MM.1S (cell line): ENCODE data around the gene TMEM259.

Experiments used
- DNase-seq: peaks from one replicate; pipeline ENCODE4 v3.0.0-alpha.2; 2015
- H2AFZ ChIP-seq: fragments of 300-600 bp; sonication (generic); 2 replicates; pipeline ENCODE4 v1.6.0; 2016; ENCODE audit warnings: antibody characterized with exemption, low read length
- H3F3A ChIP-seq: fragments of 300-600 bp; sonication (generic); 2 replicates; pipeline ENCODE4 v1.6.1; 2016; ENCODE audit warnings: mild to moderate bottlenecking, antibody characterized with exemption, low read length, moderate library complexity, mixed read lengths; ENCODE audit not compliant: insufficient read depth
- H3K27ac ChIP-seq: fragments of 300-600 bp; sonication (generic); 2 replicates; pipeline ENCODE4 v1.5.1; 2016; ENCODE audit warnings: mild to moderate bottlenecking, low read length
- H3K27me3 ChIP-seq: fragments of 300-600 bp; sonication (generic); replicated peaks from 2 replicates; pipeline ENCODE4 v1.6.0; 2016; ENCODE audit warnings: low read length; ENCODE audit not compliant: insufficient read depth
- H3K36me3 ChIP-seq: fragments of 300-600 bp; sonication (generic); replicated peaks from 2 replicates; pipeline ENCODE4 v1.6.1; 2016; ENCODE audit warnings: mild to moderate bottlenecking, low read length, mixed read lengths; ENCODE audit not compliant: insufficient read depth
- H3K4me1 ChIP-seq: fragments of 300-600 bp; sonication (generic); 2 replicates; pipeline ENCODE4 v1.6.1; 2016; ENCODE audit warnings: low read length, mixed read lengths
- H3K4me2 ChIP-seq: fragments of 300-600 bp; sonication (generic); 2 replicates; pipeline ENCODE4 v1.6.0; 2016; ENCODE audit warnings: low read depth, low read length
- H3K4me3 ChIP-seq: fragments of 300-600 bp; sonication (generic); 2 replicates; pipeline ENCODE4 v1.5.1; 2016; ENCODE audit warnings: low read length, mixed read lengths
- H3K79me2 ChIP-seq: fragments of 300-600 bp; sonication (generic); 2 replicates; pipeline ENCODE4 v1.6.1; 2016; ENCODE audit warnings: mixed run types, low read length, mixed read lengths
- H3K9ac ChIP-seq: fragments of 300-600 bp; sonication (generic); 2 replicates; pipeline ENCODE4 v1.6.1; 2016; ENCODE audit warnings: low read length, mixed read lengths
- H3K9me2 ChIP-seq: fragments of 300-600 bp; sonication (generic); replicated peaks from 2 replicates; pipeline ENCODE4 v1.6.1; 2016; ENCODE audit warnings: mild to moderate bottlenecking, low read length, mixed read lengths; ENCODE audit not compliant: insufficient read depth
- H3K9me3 ChIP-seq: fragments of 300-600 bp; sonication (generic); replicated peaks from 2 replicates; pipeline ENCODE4 v1.6.1; 2016; ENCODE audit warnings: mild to moderate bottlenecking, low read length, mixed read lengths; ENCODE audit not compliant: insufficient read depth
- H4K20me1 ChIP-seq: fragments of 300-600 bp; sonication (generic); 2 replicates; pipeline ENCODE4 v1.6.1; 2016; ENCODE audit warnings: mild to moderate bottlenecking, low read length, moderate library complexity, mixed read lengths; ENCODE audit not compliant: insufficient read depth
- CTCF ChIP-seq: fragments of 300-600 bp; sonication (generic); IDR thresholded peaks from 2 replicates; pipeline ENCODE4 v1.5.1; 2016; ENCODE audit warnings: antibody characterized with exemption, low read length, mixed read lengths
- EZH2 ChIP-seq: fragments of 300-600 bp; sonication (generic); optimal IDR thresholded peaks from 2 replicates; pipeline ENCODE3; 2017; ENCODE audit warnings: low read depth, mild to moderate bottlenecking, antibody characterized with exemption, low read length, mixed read lengths
- EZH2phosphoT487 ChIP-seq: fragments of 300-600 bp; sonication (generic); IDR thresholded peaks from 2 replicates; pipeline ENCODE4 v1.6.1; 2018; ENCODE audit warnings: antibody characterized with exemption, low read length

Gene TMEM259

GRCh38 chr19:998064-998463 lies 22.9 kb downstream of the TMEM259 start:
- H4K20me1 ChIP-seq, result no peaks in the 10 kb centered on the region
- H3K4me2 ChIP-seq, result no peak overlapping the region
- no peak for TF ChIP-seq CTCF
- TF ChIP-seq EZH2, result no peak
- no peak for TF ChIP-seq EZH2phosphoT487
- H3K36me3 ChIP-seq, result no peaks in the 10 kb centered on the region
- H3K9ac ChIP-seq, result no peak overlapping the region
- H3K79me2 ChIP-seq, result no peaks in the 10 kb centered on the region
- no peak overlapping the region for H2AFZ ChIP-seq
- no peak overlapping the region for H3K4me3 ChIP-seq
- H3K27me3 ChIP-seq, result peaks cover 40% of the 10 kb centered on the region
- peaks cover 5% of the 10 kb centered on the region for H3K4me1 ChIP-seq
- H3F3A ChIP-seq, result peaks cover 7% of the 10 kb centered on the region; the same call in 1 of the 2 replicates
- no peaks in the 10 kb centered on the region for H3K9me3 ChIP-seq
- H3K9me2 ChIP-seq, result no peaks in the 10 kb centered on the region
- H3K27ac ChIP-seq, result no peak overlapping the region
- no peak for DNase-seq

GRCh38 chr19:996051-996838 lies 24.7 kb downstream of the TMEM259 start:
- Histone ChIP-seq H3K9ac (no peak overlapping the region), H3K27me3 (peaks cover 29% of the 10 kb centered on the region), H3K36me3 (no peaks in the 10 kb centered on the region), H3K9me2 (no peaks in the 10 kb centered on the region), H2AFZ (no peak overlapping the region), H3K4me2 (peak overlapping the region; percentile 78), H3F3A (peaks cover 7% of the 10 kb centered on the region; the same call in 1 of the 2 replicates), H3K9me3 (no peaks in the 10 kb centered on the region), H3K79me2 (no peaks in the 10 kb centered on the region), H3K27ac (0 out of 2 replicates have a peak overlapping the region, but pooled peaks have one; percentile 12), H3K4me1 (peaks cover 5% of the 10 kb centered on the region), H4K20me1 (no peaks in the 10 kb centered on the region), H3K4me3 (peak overlapping the region; percentile 35; the same call in 1 of the 2 replicates)
- TF ChIP-seq CTCF (no peak), EZH2 (no peak)
- peak; percentile 81 for DNase-seq

- no peak overlapping the region for H3K27ac ChIP-seq
- H2AFZ ChIP-seq, result no peak overlapping the region
- peaks cover 7% of the 10 kb centered on the region; the same call in 1 of the 2 replicates for H3F3A ChIP-seq
- no peak overlapping the region for H3K4me3 ChIP-seq
- H3K4me2 ChIP-seq, result no peak overlapping the region
- H3K79me2 ChIP-seq, result no peaks in the 10 kb centered on the region
- H3K9ac ChIP-seq, result no peak overlapping the region
- H3K36me3 ChIP-seq, result 0 out of 2 replicates have a peak, but pooled peaks cover 5% of the 10 kb centered on the region
- peaks cover 5% of the 10 kb centered on the region for H3K4me1 ChIP-seq
- no peaks in the 10 kb centered on the region for H3K9me2 ChIP-seq
- H3K9me3 ChIP-seq, result no peaks in the 10 kb centered on the region
- TF ChIP-seq EZH2phosphoT487 (no peak), EZH2 (no peak), CTCF (no peak)
- DNase-seq, result no peak
- no peaks in the 10 kb centered on the region for H4K20me1 ChIP-seq
- H3K27me3 ChIP-seq, result peaks cover 22% of the 10 kb centered on the region
Measured at GRCh38 chr19:995051-995827, 25.7 kb downstream of the TMEM259 start.
